ENCODE data around the gene TACC2.

GRCh38 chr10:122161795-122162194, 172.8 kb downstream of the TACC2 start:
- TF ChIP-seq POLR2A (IDR thresholded peaks at IDR 0.05) (no peak), CTCF (IDR thresholded peaks at IDR 0.05) (no peak), POLR2AphosphoS5 (IDR thresholded peaks at IDR 0.05) (no peak), EP300 (IDR thresholded peaks at IDR 0.05) (no peak)
